Endothelial cell of umbilical vein (primary cell): ENCODE measurements around the gene PEX16. TPM values are rescaled to one million over a fixed set of nuclear protein-coding genes. Genes with fewer than 3 reads are reported as not detected.

ENCODE experiments used
- BruUV-seq: library from RNA; stranded (reverse); fragments of 400-500 nt; replicated peaks from 2 replicates; lab custom pipeline; 2021; lab: Mats Ljungman, UMichigan
- CTCF ChIA-PET: fragments of 300-600, 350-600 bp; sonication (Branson Sonifier 250); formaldehyde crosslinking; loops from one replicate; lab custom pipeline; 2021; ENCODE audit warnings: antibody characterized with exemption, inconsistent platforms; lab: Charles Lee
- POLR2A ChIA-PET: fragments of 300-600, 350-600 bp; sonication (Branson Sonifier 250); formaldehyde crosslinking; loops from one replicate; lab custom pipeline; 2021; ENCODE audit warnings: antibody characterized with exemption, inconsistent platforms; lab: Charles Lee
- DNase-seq: peaks from one replicate; pipeline ENCODE4 v3.0.0-alpha.2; 2011; ENCODE audit warnings: low read depth, low spot score
- FAIRE-seq: peaks from 2 replicates; lab custom pipeline; 2011; peaks lifted over from hg19 to GRCh38; lab: Jason Lieb, UNC
- H2AFZ ChIP-seq: 2 replicates; pipeline ENCODE4 v1.6.0; 2012; ENCODE audit warnings: low read depth, low read length, control low read depth, inconsistent platforms
- H3K27ac ChIP-seq: 2 replicates; pipeline ENCODE4 v1.5.1; 2011; ENCODE audit warnings: low read depth, mild to moderate bottlenecking, control low read depth, low read length, moderate library complexity; ENCODE audit not compliant: insufficient read depth
- H3K27me3 ChIP-seq, 2 experiments: 2 replicates each; pipeline versions ENCODE4 v1.6.0 to v1.6.1; 2011; ENCODE audit warnings: low read length in 2 of 2, mixed read lengths in 1 of 2; ENCODE audit not compliant: control insufficient read depth in 2 of 2, insufficient read depth in 2 of 2
- H3K36me3 ChIP-seq, 2 experiments: 2 replicates in 1 of 2; 3 replicates in 1 of 2; pipeline ENCODE4 v1.5.1; 2011; ENCODE audit warnings: low read length in 2 of 2, mild to moderate bottlenecking in 1 of 2, moderate library complexity in 1 of 2; ENCODE audit not compliant: control insufficient read depth in 2 of 2, insufficient read depth in 2 of 2; ENCODE audit errors: extremely low read depth in 1 of 2
- H3K4me1 ChIP-seq: 3 replicates; pipeline ENCODE4 v1.5.1; 2011; ENCODE audit warnings: mild to moderate bottlenecking, low read length; ENCODE audit not compliant: control insufficient read depth, insufficient read depth; ENCODE audit errors: extremely low read depth
- H3K4me2 ChIP-seq: 2 replicates; pipeline ENCODE4 v1.6.1; 2011; ENCODE audit warnings: low read length, control low read depth, mixed read lengths; ENCODE audit not compliant: insufficient read depth
- H3K4me3 ChIP-seq, 3 experiments: fragments of 200-600 bp in 1 of 3; sonication (generic), shearing (Covaris generic) in 1 of 3; replicated peaks in 1 of 3; 2 replicates each; pipeline ENCODE4 v1.5.1; 2011 to 2016; ENCODE audit warnings: control low read depth in 3 of 3, low read length in 3 of 3, mild to moderate bottlenecking in 2 of 3, inconsistent platforms in 1 of 3, low read depth in 1 of 3, moderate library complexity in 1 of 3; ENCODE audit not compliant: insufficient read depth in 1 of 3
- H3K79me2 ChIP-seq: 2 replicates; pipeline ENCODE4 v1.6.0; 2012; ENCODE audit warnings: low read length, inconsistent platforms; ENCODE audit not compliant: control insufficient read depth, insufficient read depth
- H3K9ac ChIP-seq: replicated peaks from 2 replicates; pipeline ENCODE3; 2011; ENCODE audit warnings: low read length, control low read depth; ENCODE audit not compliant: insufficient read depth; ENCODE audit errors: extremely low read depth
- H3K9me1 ChIP-seq: replicated peaks from 3 replicates; pipeline ENCODE4 v1.6.0; 2011; ENCODE audit warnings: mild to moderate bottlenecking, low read length; ENCODE audit not compliant: control insufficient read depth, insufficient read depth; ENCODE audit errors: extremely low read depth
- H3K9me3 ChIP-seq: replicated peaks from 2 replicates; pipeline ENCODE4 v1.5.1; 2012; ENCODE audit warnings: low read length, inconsistent platforms; ENCODE audit not compliant: control insufficient read depth, insufficient read depth
- H4K20me1 ChIP-seq: replicated peaks from 2 replicates; pipeline ENCODE3; 2011; ENCODE audit warnings: mild to moderate bottlenecking, low read length; ENCODE audit not compliant: control insufficient read depth, insufficient read depth; ENCODE audit errors: extremely low read depth
- EZH2 ChIP-seq: IDR thresholded peaks from 2 replicates; pipeline ENCODE4 v1.6.1; 2012; ENCODE audit warnings: borderline replicate concordance, low read depth, mild to moderate bottlenecking, moderate library complexity, low read length, inconsistent platforms; ENCODE audit not compliant: severe bottlenecking
- FOS ChIP-seq: IDR thresholded peaks from 2 replicates; pipeline ENCODE4 v1.6.1; 2011; ENCODE audit warnings: mild to moderate bottlenecking, low read length, moderate library complexity, borderline replicate concordance; ENCODE audit not compliant: insufficient read depth
- GATA2 ChIP-seq: IDR thresholded peaks from 2 replicates; pipeline ENCODE4 v1.7.0; 2011; ENCODE audit warnings: low read depth, mild to moderate bottlenecking, moderate library complexity, mixed read lengths, low read length; ENCODE audit not compliant: insufficient read length, insufficient read depth
- JUN ChIP-seq: IDR thresholded peaks from 2 replicates; pipeline ENCODE4 v1.6.1; 2011; ENCODE audit warnings: borderline replicate concordance, low read depth; ENCODE audit not compliant: insufficient read length, insufficient read depth
- MAX ChIP-seq: IDR thresholded peaks from 2 replicates; pipeline ENCODE4 v1.6.1; 2011; ENCODE audit not compliant: insufficient read depth, insufficient read length
- MYC ChIP-seq: IDR thresholded peaks from one replicate; pipeline ENCODE4 v1.6.1; 2011; ENCODE audit warnings: mild to moderate bottlenecking, low read depth, low read length
- POLR2A ChIP-seq: IDR thresholded peaks from 2 replicates; pipeline ENCODE4 v1.6.1; 2012; ENCODE audit warnings: low read depth, mild to moderate bottlenecking, control low read depth, low read length
- POLR2AphosphoS5 ChIP-seq: IDR thresholded peaks from 2 replicates; pipeline ENCODE4 v1.6.1; 2012; ENCODE audit warnings: low read depth, mild to moderate bottlenecking, control low read depth, low read length, moderate library complexity; ENCODE audit not compliant: insufficient read depth
- dilution Hi-C: fragments of 300-500 bp; cut with MboI; formaldehyde crosslinking; loops from one replicate; pipeline ENCODE4 v1.15.0; 2019; ENCODE audit warnings: low sequenced_read_pairs; ENCODE audit not compliant: extremely low pct_ligation_motif_present
- intact Hi-C: fragments of 100-400 bp; cut with micrococcal nuclease; formaldehyde crosslinking; loops from one replicate; pipeline ENCODE4 v1.10.0; 2022
- polyA plus RNA-seq, 4 experiments: library from polyadenylated mRNA; depleted of rRNA in 3 of 4; stranded (reverse) in 3 of 4; unstranded in 1 of 4; fragments of >200 nt; gene quantifications; 2 replicates each; pipeline versions ENCODE4 v1.2.1 to v1.2.3, GENCODE V29; 2011 to 2012; ENCODE audit warnings: missing spikeins in 1 of 4
- total RNA-seq: library from RNA; stranded (reverse); gene quantifications from 2 replicates; pipeline ENCODE4 v1.2.3, GENCODE V29; 2021
- TF ChIP-seq, protein P1 (sequence below), 2 donors: IDR thresholded peaks; 1 replicate in 1 of 2; 2 replicates in 1 of 2; pipeline ENCODE4 v1.5.1; 2011; ENCODE audit warnings: low read length in 2 of 2, mild to moderate bottlenecking in 2 of 2, moderate library complexity in 2 of 2, control low read depth in 1 of 2, inconsistent platforms in 1 of 2, low read depth in 1 of 2; ENCODE audit not compliant: insufficient read depth in 1 of 2; ENCODE audit errors: extremely low read depth in 1 of 2

Gene PEX16
- total and polyA plus RNA-seq, 2 donors (not counting 3 experiments of a cell fraction or from before 2014, with no cell fraction given) = 27.4 to 32.2 TPM

GRCh38 chr11:45895553-45896259 lies 22.0 kb downstream of the PEX16 start:
- no peaks in the 10 kb centered on the region for H3K36me3 ChIP-seq
- no peaks in the 10 kb centered on the region for H3K79me2 ChIP-seq
- no peaks in the 10 kb centered on the region for H3K9me3 ChIP-seq
- peaks cover 4 to 9% of the 10 kb centered on the region in 2 experiments for H3K27me3 ChIP-seq
- CTCF ChIA-PET = no interaction called here
- DNase-seq (no peak), FAIRE-seq (no peak)
- H3K4me3 ChIP-seq = no peak overlapping the region
- no peaks in the 10 kb centered on the region for H3K9me1 ChIP-seq
- no peak overlapping the region for H3K9ac ChIP-seq
- dilution Hi-C loops = no loop called here
- BruUV-seq = no TSS peak
- intact Hi-C loops = no loop called here
- TF ChIP-seq POLR2AphosphoS5 (no peak), GATA2 (no peak), JUN (no peak), MAX (no peak), EZH2 (no peak), POLR2A (no peak), FOS (no peak), MYC (no peak)
- TF ChIP-seq, protein P1, sequence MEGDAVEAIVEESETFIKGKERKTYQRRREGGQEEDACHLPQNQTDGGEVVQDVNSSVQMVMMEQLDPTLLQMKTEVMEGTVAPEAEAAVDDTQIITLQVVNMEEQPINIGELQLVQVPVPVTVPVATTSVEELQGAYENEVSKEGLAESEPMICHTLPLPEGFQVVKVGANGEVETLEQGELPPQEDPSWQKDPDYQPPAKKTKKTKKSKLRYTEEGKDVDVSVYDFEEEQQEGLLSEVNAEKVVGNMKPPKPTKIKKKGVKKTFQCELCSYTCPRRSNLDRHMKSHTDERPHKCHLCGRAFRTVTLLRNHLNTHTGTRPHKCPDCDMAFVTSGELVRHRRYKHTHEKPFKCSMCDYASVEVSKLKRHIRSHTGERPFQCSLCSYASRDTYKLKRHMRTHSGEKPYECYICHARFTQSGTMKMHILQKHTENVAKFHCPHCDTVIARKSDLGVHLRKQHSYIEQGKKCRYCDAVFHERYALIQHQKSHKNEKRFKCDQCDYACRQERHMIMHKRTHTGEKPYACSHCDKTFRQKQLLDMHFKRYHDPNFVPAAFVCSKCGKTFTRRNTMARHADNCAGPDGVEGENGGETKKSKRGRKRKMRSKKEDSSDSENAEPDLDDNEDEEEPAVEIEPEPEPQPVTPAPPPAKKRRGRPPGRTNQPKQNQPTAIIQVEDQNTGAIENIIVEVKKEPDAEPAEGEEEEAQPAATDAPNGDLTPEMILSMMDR (IDR thresholded peaks at IDR 0.05; ENCODE audit: extremely low read depth in 1 of 2, insufficient read depth in 1 of 2, low read depth in 1 of 2, low read length in 2 of 2) = no peak
- no peak overlapping the region for H3K27ac ChIP-seq
- H3K4me2 ChIP-seq = no peak overlapping the region
- peaks cover 10% of the 10 kb centered on the region for H3K4me1 ChIP-seq
- H4K20me1 ChIP-seq = no peaks in the 10 kb centered on the region
- no peak overlapping the region for H2AFZ ChIP-seq
- POLR2A ChIA-PET = no interaction called here
